GM12892 (cell line): ENCODE measurements around the gene MARK3.
A peak's percentile ranks its signal among the peaks of the same experiment; 100 is the strongest.

Source experiments
- POLR2A ChIP-seq: IDR thresholded peaks from 2 replicates; pipeline ENCODE4 v1.6.1; 2011; ENCODE audit warnings: low read depth, low read length, control low read depth
- TAF1 ChIP-seq: IDR thresholded peaks from 2 replicates; pipeline ENCODE4 v1.6.1; 2011; ENCODE audit warnings: low read depth, mild to moderate bottlenecking, control low read depth, low read length, borderline replicate concordance

DNA sequence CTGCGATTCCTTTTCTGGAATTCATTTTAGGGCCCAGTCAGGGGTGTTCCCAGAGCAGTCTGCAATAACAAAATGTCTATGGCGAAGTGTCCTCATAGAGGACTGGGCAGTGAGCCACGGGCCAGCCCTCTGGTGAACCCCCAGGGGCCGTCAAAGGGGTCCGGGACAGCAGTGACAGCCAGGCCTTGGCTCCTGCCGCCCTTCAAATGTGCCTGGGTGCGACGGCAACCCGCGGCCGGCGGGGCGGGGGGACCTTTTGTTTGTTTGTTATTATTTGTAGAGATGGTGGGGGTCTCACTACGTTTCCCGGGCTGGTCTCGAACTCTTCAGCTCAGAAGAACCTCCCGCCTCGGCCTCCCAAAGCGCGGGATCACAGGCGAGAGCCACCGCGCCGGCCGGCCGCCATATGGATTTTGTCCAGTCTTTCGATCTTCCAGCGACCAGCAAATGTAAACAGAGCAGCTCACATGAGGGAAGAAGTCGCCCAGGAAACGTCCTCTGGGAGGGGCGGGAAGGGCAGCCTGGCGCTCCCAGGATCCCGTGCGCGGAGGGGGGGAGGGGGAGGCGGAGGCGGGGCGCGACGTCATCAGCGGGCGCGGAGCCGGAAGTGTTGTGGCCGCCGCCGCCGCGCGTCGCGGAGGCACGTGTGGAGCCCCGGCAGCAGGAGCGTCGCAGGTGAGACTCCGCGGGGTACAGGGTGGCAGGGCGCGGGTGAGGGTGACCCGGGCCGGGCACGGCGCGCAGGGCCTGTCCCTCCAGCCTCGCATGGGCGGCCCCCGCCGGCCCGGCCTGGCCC lies 143.6 kb downstream of the MARK3 start, which contains the start of gene TRMT61A:
- TF ChIP-seq TAF1 (0 out of 2 replicates have a peak, but pooled peaks have one; percentile 15), POLR2A (peak; percentile 76; the same call in 1 of the 2 replicates)
